H1 (cell line): ENCODE results near the gene ACTR2. TPM values are rescaled to one million over a fixed set of nuclear protein-coding genes. Genes with fewer than 3 reads are reported as not detected.

ENCODE experiments used
- CHD7 ChIP-seq: fragments of 300-600 bp; sonication (generic); IDR thresholded peaks from 2 replicates; pipeline ENCODE4 v1.7.1; 2012; ENCODE audit warnings: low read length, moderate library complexity, mild to moderate bottlenecking, inconsistent platforms; ENCODE audit not compliant: insufficient replicate concordance
- FOSL1 ChIP-seq: IDR thresholded peaks from 2 replicates; pipeline ENCODE4 v1.6.1; 2011; ENCODE audit warnings: mild to moderate bottlenecking, low read depth, low read length, moderate library complexity; ENCODE audit not compliant: insufficient read depth
- MAFK ChIP-seq: IDR thresholded peaks from 2 replicates; pipeline ENCODE4 v1.6.1; 2012; ENCODE audit warnings: low read depth, mild to moderate bottlenecking, improper control_type of control experiment, low read length
- polyA plus RNA-seq, 7 experiments: library from polyadenylated mRNA; depleted of rRNA in 3 of 7; stranded (reverse) in 5 of 7; unstranded in 2 of 7; fragments of >200 nt in 5 of 7; fragments of 200-250 nt in 2 of 7; gene quantifications; 1 replicate in 5 of 7; 2 replicates in 1 of 7; 4 replicates in 1 of 7; pipeline versions ENCODE4 v1.2.1 to v1.2.3, GENCODE V29; 2011 to 2013; ENCODE audit warnings: missing spikeins in 2 of 7, mixed read lengths in 2 of 7
- total RNA-seq: library from RNA; stranded (reverse); fragmentation: NEBNext Ultra II Directional; extraction: Animal tissue kit (Norgen Biotek cat#: 25700); gene quantifications from 2 replicates; pipeline ENCODE4 v1.2.1, GENCODE V29; 2021

The ACTR2 gene
- total and polyA plus RNA-seq, 2 of the 8 experiments (the other 6 are each of a cell fraction or from before 2014, with no cell fraction given) = 28.3 to 171 TPM

- TF ChIP-seq CHD7 = no peak
- no peak for TF ChIP-seq FOSL1
- no peak for TF ChIP-seq MAFK
Observed at GRCh38 chr2:65298089-65298488, 70.5 kb downstream of the ACTR2 start (continued).
